SK-N-MC (cell line): ENCODE data around the gene LMF2.

ENCODE experiments used
- EZH2 ChIP-seq: fragments of 200-600 bp; sonication (generic); IDR thresholded peaks from one replicate; pipeline ENCODE4 v1.6.1; 2017; ENCODE audit warnings: antibody characterized with exemption
- POLR2AphosphoS5 ChIP-seq: IDR thresholded peaks from 2 replicates; pipeline ENCODE4 v1.6.1; 2012; ENCODE audit warnings: mild to moderate bottlenecking, low read depth, low read length, borderline replicate concordance

- TF ChIP-seq POLR2AphosphoS5 (no peak), EZH2 (no peak)
These were observed 44.2 kb downstream of the LMF2 start for GRCh38 chr22:50463188-50463900.
